GM18909 (cell line): ENCODE results near the gene ERP44.
"Not testable (repeated sequence)": the region's sequence is repeated elsewhere in the genome, so short reads cannot be mapped to it uniquely, and the experiment has no call there.

Experiments used
- ATAC-seq: cut with Tn5 transposase; IDR thresholded peaks from one replicate; pipeline ENCODE4 v1.9.1; 2021; ENCODE audit warnings: mild to moderate bottlenecking; ENCODE audit not compliant: unreplicated experiment, poor library complexity

ERP44 gene

DNA sequence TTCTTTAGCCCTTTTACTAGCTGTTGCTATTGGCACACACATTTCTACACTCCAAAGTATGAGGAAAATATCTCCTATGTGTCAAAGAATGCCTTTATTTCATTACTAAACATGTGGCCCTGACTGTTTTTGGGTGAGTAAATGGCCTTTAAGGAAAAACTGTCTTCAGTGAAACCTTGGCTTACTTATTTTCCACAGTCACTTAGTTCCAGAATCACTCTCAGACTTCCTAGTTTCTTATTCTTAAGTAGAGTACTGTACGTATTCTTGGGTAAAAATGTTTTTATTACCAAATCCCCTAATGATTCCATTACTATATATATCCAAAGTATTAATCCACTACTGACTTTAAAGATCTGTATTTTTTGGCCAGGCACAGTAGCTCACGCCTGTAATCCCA, 27.5 kb downstream of the ERP44 start:
- no peak for ATAC-seq

GRCh38 chr9:100070104-100071041, 28.4 kb downstream of the ERP44 start:
- ATAC-seq, result no peak

DNA sequence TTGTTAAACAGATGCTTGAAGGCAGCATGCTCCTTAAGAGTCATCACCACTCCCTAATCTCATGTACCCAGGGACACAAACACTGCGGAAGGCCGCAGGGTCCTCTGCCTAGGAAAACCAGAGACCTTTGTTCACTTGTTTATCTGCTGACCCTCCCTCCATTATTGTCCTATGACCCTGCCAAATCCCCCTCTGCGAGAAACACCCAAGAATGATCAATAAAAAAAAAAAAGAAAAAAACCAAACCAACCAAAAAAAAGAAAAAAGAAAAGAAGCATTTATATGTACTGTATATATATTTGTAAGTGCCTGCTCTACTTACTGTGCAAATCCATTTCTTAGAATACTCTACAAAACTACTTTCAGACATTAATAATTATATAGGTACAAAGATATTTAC, 29.7 kb downstream of the ERP44 start:
- not testable (repeated sequence) for ATAC-seq

DNA sequence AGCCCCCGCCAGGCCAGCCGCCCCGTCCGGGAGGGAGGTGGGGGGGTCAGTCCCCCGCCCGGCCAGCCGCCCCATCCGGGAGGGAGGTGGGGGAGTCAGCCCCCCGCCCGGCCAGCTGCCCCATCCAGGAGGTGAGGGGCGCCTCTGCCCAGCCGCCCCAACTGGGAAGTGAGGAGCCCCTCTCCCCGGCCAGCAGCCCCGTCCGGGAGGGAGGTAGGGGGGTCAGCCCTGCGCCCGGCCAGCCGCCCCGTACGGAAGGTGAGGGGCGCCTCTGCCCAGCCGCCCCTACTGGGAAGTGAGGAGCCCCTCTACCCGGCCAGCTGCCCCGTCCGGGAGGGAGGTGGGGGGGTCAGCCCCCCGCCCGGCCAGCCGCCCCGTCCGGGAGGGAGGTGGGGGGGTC, 30.8 kb downstream of the ERP44 start:
- ATAC-seq, result not testable (repeated sequence)

- peak; percentile 87 for ATAC-seq
Observed at GRCh38 chr9:100066539-100066938, 32.3 kb downstream of the ERP44 start.

DNA sequence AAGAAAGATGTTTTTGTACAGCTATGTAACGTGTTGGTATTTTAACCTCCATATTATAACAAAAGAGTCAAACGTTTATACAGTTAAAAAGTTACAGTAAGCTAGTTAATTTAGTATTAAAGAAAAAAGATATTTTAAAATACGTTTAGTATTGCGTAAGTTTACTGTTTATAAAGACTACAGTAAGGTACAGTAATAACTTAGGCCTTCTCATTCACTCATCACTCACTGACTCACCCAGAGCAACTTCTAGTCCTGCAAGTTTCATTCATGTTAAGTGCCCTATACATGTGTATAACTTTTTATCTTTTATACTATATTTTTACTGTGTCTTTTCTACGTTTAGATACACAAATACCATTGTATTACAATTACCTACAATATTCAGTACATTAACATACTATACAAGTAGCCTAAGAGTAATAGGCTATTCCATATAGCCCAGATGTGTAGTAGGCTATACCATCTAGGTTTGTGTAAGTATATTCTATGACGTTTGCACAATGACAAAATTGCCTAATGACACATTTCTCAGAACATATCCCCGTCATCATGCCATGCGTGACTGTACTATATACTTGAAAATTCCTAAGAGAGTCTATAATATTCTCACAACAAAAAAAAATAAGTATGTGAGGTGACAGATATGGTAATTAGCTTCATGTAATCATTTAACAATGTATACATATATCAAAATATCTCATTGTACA, 33.8 kb downstream of the ERP44 start:
- no peak for ATAC-seq

GRCh38 chr9:100063185-100063584, 35.6 kb downstream of the ERP44 start:
- peak; percentile 43 for ATAC-seq

GRCh38 chr9:100062683-100063082, 36.1 kb downstream of the ERP44 start:
- ATAC-seq, result not testable (repeated sequence)

- peak; percentile 79 for ATAC-seq
Observed at GRCh38 chr9:100058699-100059579, 39.9 kb downstream of the ERP44 start.

DNA sequence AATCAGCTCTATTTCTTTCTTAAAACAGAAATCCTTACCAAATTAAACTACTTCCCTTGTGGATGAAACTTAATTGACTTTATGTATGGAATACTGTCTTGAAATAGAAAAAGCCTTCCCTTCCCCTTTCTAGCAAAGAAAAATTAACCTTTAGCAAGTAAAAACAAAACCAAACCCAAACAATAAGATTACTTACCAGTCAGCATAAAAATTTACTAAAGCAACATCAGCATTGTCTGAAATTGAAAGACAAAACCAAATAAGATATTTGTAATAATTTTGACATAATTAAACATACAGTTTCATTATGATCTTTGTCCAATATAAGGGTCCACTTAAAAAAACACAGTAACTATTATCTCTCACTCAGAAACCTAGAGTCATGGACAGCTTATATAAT, 41.2 kb downstream of the ERP44 start:
- ATAC-seq, result no peak

DNA sequence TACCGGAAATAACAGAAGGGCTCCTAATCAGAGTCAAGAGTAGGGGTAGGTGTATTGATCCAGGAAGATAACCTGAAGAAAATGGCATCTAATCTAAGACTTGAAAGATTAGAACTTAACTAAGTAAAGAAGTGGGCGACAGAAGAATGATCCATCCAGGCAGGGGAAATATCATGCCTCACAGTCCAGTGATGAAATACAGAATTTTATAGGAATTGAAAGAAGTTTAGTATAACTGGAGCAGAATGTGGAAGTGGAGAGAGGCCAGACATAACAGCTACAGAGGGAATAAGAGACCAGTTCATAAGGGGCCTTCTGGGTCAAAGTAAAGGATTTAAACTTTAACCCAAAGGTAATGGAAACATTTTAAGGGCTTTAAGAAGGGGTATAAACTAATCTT, 42.2 kb downstream of the ERP44 start:
- no peak for ATAC-seq

- ATAC-seq, result no peak
Observed at GRCh38 chr9:100052375-100052774, 46.4 kb downstream of the ERP44 start.

DNA sequence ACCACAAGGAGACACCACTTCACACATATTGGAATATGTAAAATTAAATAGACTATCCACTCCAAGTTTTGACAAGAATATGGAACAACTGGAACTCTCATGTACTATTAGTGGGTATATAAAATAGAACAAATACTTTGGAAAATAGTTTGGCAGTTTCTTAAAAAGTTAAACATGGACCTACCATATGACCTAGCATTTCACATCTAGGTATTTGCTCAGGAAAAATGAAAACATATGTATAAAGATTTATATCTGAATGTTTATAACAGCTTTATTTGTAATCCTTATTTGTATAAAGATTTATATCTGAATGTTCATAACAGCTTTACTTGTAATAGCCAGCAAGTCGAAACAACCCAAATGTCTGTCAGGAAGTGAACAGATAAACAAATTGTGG, 49.2 kb downstream of the ERP44 start:
- ATAC-seq, result no peak

DNA sequence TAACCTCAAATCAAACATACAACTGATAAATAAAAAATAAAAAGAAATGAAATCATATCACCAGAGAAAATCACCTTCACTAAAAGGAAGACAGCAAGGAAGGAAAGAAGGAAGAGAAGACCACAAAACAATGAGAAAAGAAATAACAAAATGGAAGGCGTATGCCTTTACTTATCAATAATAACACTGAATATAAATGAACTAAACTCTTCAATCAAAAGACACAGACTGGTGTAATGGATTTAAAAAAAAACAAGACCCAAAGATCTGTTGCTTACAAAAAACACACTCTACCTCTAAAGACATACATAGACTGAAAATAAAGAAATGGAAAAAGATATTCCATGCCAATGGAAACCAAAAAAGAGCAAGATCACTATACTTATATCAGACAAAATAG, 60.3 kb downstream of the ERP44 start:
- ATAC-seq, result no peak

DNA sequence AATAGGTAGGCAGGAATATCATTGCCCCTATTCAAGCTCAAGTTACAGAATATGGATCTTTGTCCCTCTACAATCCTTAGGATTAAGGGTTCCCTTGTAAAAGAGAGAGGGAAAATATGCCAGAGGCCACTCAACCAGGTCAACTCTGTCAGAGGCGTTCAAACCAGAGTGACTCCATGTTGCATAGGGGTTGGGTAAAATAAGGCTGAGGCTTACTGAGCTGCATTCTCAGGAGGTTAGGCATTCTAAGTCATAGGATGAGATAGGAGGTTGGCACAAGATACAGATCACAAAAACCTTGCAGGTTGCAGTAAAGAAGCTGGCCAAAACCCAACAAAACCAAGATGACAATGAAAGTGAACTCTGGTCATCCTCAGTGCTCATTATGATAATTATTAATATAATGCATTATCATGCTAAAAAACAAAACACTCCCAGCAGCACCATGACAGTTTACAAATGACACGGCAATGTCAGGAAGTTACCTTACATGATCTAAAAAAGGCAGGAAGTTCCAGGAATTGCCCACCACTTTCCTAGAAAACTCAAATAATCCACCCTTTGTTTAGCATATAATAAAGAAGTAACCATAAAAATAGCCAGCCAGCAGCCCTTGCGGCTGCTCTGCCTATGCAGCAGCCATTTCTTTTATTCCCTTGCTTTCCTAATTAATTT, 64.8 kb downstream of the ERP44 start:
- ATAC-seq, result no peak

DNA sequence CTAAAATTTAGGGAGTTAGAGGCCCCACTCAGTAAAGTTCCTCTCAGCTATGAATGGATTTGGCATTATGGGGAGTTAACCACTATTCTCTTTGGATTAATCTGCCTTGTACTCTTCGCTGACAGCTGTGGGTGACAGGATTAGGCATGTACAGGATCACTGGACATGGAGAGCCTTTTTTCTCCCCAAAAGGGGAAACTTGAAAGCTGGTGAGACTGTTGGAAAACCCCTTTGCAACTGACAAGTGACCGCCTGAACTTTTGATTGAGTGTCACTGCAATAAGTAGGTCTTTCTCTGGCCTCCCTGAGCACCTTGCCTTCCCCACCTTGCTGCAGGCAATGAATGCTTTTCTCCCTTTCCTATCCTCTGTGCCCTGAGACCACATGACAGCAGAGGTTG, 68.3 kb downstream of the ERP44 start:
- peak; percentile 46 for ATAC-seq

DNA sequence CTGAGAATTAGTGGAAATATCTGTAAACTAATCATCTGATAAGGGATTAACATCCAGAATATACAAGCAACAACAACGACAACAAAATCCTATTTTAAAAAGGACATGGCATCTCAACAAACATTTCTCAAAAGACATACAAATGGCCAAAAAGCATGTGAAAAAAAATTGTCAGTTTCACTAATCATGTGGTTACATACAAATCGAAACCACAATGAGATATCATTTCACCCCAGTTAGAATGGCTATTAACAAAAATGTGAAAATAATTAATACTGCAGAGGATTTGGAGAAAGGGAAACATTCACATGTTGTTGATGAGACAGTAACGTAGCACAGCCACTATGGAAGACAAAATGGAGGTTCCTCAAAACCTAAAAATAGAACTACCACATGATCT, 69.5 kb downstream of the ERP44 start:
- no peak for ATAC-seq

DNA sequence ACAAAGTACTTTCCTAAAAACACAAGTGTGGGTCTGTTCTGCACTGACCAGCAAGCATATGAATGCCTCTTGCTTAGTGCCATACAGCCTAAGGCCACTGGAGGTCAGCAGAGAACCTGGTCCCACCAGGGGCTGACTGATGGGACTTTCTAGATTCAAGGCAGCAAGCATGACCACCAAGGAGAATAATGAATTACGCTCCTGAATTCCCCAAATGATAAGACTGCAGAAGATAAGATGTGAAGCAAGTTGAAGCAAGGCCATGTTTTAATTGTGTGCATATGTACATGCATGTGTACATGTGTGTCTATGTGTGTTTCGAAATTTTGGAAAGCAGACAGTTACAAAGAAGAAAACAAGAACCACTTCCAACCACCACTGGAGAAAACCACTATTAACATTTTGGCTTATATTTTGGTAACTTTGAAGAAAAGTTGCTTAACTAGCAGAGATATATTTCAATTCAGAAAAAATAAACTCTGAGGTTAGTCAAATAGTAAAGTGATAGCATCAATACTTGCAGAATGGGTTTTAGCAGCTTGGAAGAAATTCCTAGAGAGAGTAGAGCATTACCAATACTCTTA, 70.5 kb downstream of the ERP44 start:
- peak; percentile 91 for ATAC-seq

GRCh38 chr9:100027543-100027942, 71.3 kb downstream of the ERP44 start:
- ATAC-seq, result no peak

- ATAC-seq, result no peak
Observed at GRCh38 chr9:100021931-100022330, 76.9 kb downstream of the ERP44 start.
